Activated CD4-positive, alpha-beta T cell treated with anti-CD3 and anti-CD28 coated beads, Interleukin-2, amount 50 U/mL, for 1 hour (primary cell): ENCODE measurements around the gene TSPAN17.

ENCODE experiments used
- DNase-seq: peaks from one replicate; pipeline ENCODE4 v3.0.0-alpha.2; 2020

Gene TSPAN17

GRCh38 chr5:176624142-176624541 lies 23.1 kb upstream of the TSPAN17 start:
- DNase-seq = no peak

GRCh38 chr5:176624938-176625337 lies 22.3 kb upstream of the TSPAN17 start:
- DNase-seq = no peak

- DNase-seq = no peak
Observed at GRCh38 chr5:176625512-176625911, 21.8 kb upstream of the TSPAN17 start.

- no peak for DNase-seq
Observed at GRCh38 chr5:176625966-176626875, 21.1 kb upstream of the TSPAN17 start.

- no peak for DNase-seq
Observed at GRCh38 chr5:176626876-176627236, 20.4 kb upstream of the TSPAN17 start.

GRCh38 chr5:176627582-176627981 lies 19.7 kb upstream of the TSPAN17 start:
- DNase-seq = no peak

GRCh38 chr5:176628406-176629228 lies 18.7 kb upstream of the TSPAN17 start:
- DNase-seq = no peak

- no peak for DNase-seq
Observed at GRCh38 chr5:176629317-176629852, 17.9 kb upstream of the TSPAN17 start.

- no peak for DNase-seq
Observed at GRCh38 chr5:176629853-176630680, 17.2 kb upstream of the TSPAN17 start, which contains the start of the genes EIF4E1B and SNCB. EIF4E1B (plus strand) TSS chr5:176630675; CDS start chr5:176642788, 12,113 bp downstream. SNCB (minus strand) TSS chr5:176630534; CDS start chr5:176629654, 880 bp downstream.

- DNase-seq = no peak
Observed at GRCh38 chr5:176630681-176631222, 16.5 kb upstream of the TSPAN17 start.

GRCh38 chr5:176631383-176632200 lies 15.7 kb upstream of the TSPAN17 start:
- DNase-seq = no peak

- DNase-seq = no peak
Observed at GRCh38 chr5:176632745-176633144, 14.5 kb upstream of the TSPAN17 start.

GRCh38 chr5:176633598-176633997 lies 13.7 kb upstream of the TSPAN17 start:
- DNase-seq = no peak

- no peak for DNase-seq
Observed at GRCh38 chr5:176636426-176636825, 10.9 kb upstream of the TSPAN17 start.

GRCh38 chr5:176637556-176637955 lies 9.7 kb upstream of the TSPAN17 start:
- DNase-seq = no peak

GRCh38 chr5:176638437-176638836 lies 8.8 kb upstream of the TSPAN17 start:
- no peak for DNase-seq

GRCh38 chr5:176639208-176639607 lies 8.1 kb upstream of the TSPAN17 start:
- DNase-seq = no peak

- no peak for DNase-seq
Observed at GRCh38 chr5:176639981-176640380, 7.3 kb upstream of the TSPAN17 start.

- DNase-seq = no peak
Observed at GRCh38 chr5:176640616-176641015, 6.7 kb upstream of the TSPAN17 start.

GRCh38 chr5:176642675-176643490 lies 4.4 kb upstream of the TSPAN17 start:
- DNase-seq = no peak
